ENCODE measurements around the gene STXBP1. TPM values are rescaled to one million over a fixed set of nuclear protein-coding genes. Genes with fewer than 3 reads are reported as not detected.
"Not testable (repeated sequence)": the region's sequence is repeated elsewhere in the genome, so short reads cannot be mapped to it uniquely, and the experiment has no call there.

STXBP1 gene
- total RNA-seq, 1 donor = 19.9 TPM

GRCh38 chr9:127611603-127611898 is 526 bp upstream of the STXBP1 start:
- H3K79me2 ChIP-seq (ENCODE audit: insufficient read depth, low read length) = peaks cover 23% of the 10 kb centered on the region
- H3K36me3 ChIP-seq (ENCODE audit: insufficient read depth, low read length) = no peaks in the 10 kb centered on the region
- H3K4me1 ChIP-seq (ENCODE audit: insufficient read depth, low read length) = peaks cover 22% of the 10 kb centered on the region
- DNase-seq (ENCODE audit: insufficient read length, low spot score, missing footprints) = peak; percentile 90
- no peaks in the 10 kb centered on the region for H4K20me1 ChIP-seq (ENCODE audit: insufficient read depth, low read length)
- peak overlapping the region; percentile 90 for H2AFZ ChIP-seq (ENCODE audit: low read length)
- H3K27ac ChIP-seq (ENCODE audit: low read depth, low read length) = no peak overlapping the region
- H3K27me3 ChIP-seq (ENCODE audit: insufficient read depth, low read length) = peaks cover 11% of the 10 kb centered on the region
- no peak for TF ChIP-seq CTCF (IDR thresholded peaks at IDR 0.05; ENCODE audit: extremely low read depth, low read depth, low read length)
- no peaks in the 10 kb centered on the region for H3K9me3 ChIP-seq (ENCODE audit: low read depth, low read length)
- H3K4me3 ChIP-seq (ENCODE audit: insufficient read depth, low read length) = peak overlapping the region; percentile 85
- H3K4me2 ChIP-seq (ENCODE audit: insufficient read depth, low read length) = peak overlapping the region; percentile 94

- peaks cover 28% of the 10 kb centered on the region for H3K79me2 ChIP-seq (ENCODE audit: insufficient read depth, low read length)
- no peaks in the 10 kb centered on the region for H4K20me1 ChIP-seq (ENCODE audit: insufficient read depth, low read length)
- no peaks in the 10 kb centered on the region for H3K36me3 ChIP-seq (ENCODE audit: insufficient read depth, low read length)
- peaks cover 13% of the 10 kb centered on the region for H3K4me1 ChIP-seq (ENCODE audit: insufficient read depth, low read length)
- H3K27me3 ChIP-seq (ENCODE audit: insufficient read depth, low read length) = peaks cover 11% of the 10 kb centered on the region
- TF ChIP-seq CTCF (IDR thresholded peaks at IDR 0.05; ENCODE audit: extremely low read depth, low read depth, low read length) = no peak
- no peaks in the 10 kb centered on the region for H3K9me3 ChIP-seq (ENCODE audit: low read depth, low read length)
- peak overlapping the region; percentile 47 for H3K27ac ChIP-seq (ENCODE audit: low read depth, low read length)
- DNase-seq (ENCODE audit: insufficient read length, low spot score, missing footprints) = peak; percentile 95
- peak overlapping the region; percentile 85 for H3K4me3 ChIP-seq (ENCODE audit: insufficient read depth, low read length)
- H2AFZ ChIP-seq (ENCODE audit: low read length) = peak overlapping the region; percentile 76
- H3K4me2 ChIP-seq (ENCODE audit: insufficient read depth, low read length) = peak overlapping the region; percentile 85
These were observed 984 bp downstream of the STXBP1 start for GRCh38 chr9:127612939-127613582.

GRCh38 chr9:127613583-127613954 is 1.5 kb downstream of the STXBP1 start:
- Histone ChIP-seq H3K4me1 (ENCODE audit: insufficient read depth, low read length) (peaks cover 8% of the 10 kb centered on the region), H3K4me3 (ENCODE audit: insufficient read depth, low read length) (peak overlapping the region; percentile 85), H3K36me3 (ENCODE audit: insufficient read depth, low read length) (no peaks in the 10 kb centered on the region), H4K20me1 (ENCODE audit: insufficient read depth, low read length) (no peaks in the 10 kb centered on the region), H3K4me2 (ENCODE audit: insufficient read depth, low read length) (peak overlapping the region; percentile 85), H3K79me2 (ENCODE audit: insufficient read depth, low read length) (peaks cover 30% of the 10 kb centered on the region), H3K9me3 (ENCODE audit: low read depth, low read length) (no peaks in the 10 kb centered on the region), H3K27me3 (ENCODE audit: insufficient read depth, low read length) (peaks cover 10% of the 10 kb centered on the region), H3K27ac (ENCODE audit: low read depth, low read length) (peak overlapping the region; percentile 47), H2AFZ (ENCODE audit: low read length) (peak overlapping the region; percentile 76)
- no peak for TF ChIP-seq CTCF (IDR thresholded peaks at IDR 0.05; ENCODE audit: extremely low read depth, low read depth, low read length)
- peak; percentile 39 for DNase-seq (ENCODE audit: insufficient read length, low spot score, missing footprints)

- Histone ChIP-seq H3K36me3 (ENCODE audit: insufficient read depth, low read length) (no peaks in the 10 kb centered on the region), H3K4me2 (ENCODE audit: insufficient read depth, low read length) (no peak overlapping the region), H4K20me1 (ENCODE audit: insufficient read depth, low read length) (peaks cover 3% of the 10 kb centered on the region), H3K9me3 (ENCODE audit: low read depth, low read length) (no peaks in the 10 kb centered on the region), H2AFZ (ENCODE audit: low read length) (no peak overlapping the region), H3K79me2 (ENCODE audit: insufficient read depth, low read length) (peaks cover 30% of the 10 kb centered on the region), H3K4me1 (ENCODE audit: insufficient read depth, low read length) (peaks cover 6% of the 10 kb centered on the region), H3K4me3 (ENCODE audit: insufficient read depth, low read length) (no peak overlapping the region), H3K27me3 (ENCODE audit: insufficient read depth, low read length) (no peaks in the 10 kb centered on the region), H3K27ac (ENCODE audit: low read depth, low read length) (no peak overlapping the region)
- TF ChIP-seq CTCF (IDR thresholded peaks at IDR 0.05; ENCODE audit: extremely low read depth, low read depth, low read length) = no peak
- DNase-seq (ENCODE audit: insufficient read length, low spot score, missing footprints) = no peak
These were observed 2.9 kb downstream of the STXBP1 start for GRCh38 chr9:127614961-127615360.

GRCh38 chr9:127621339-127621970 is 9.4 kb downstream of the STXBP1 start:
- not testable (repeated sequence) for H3K27me3 ChIP-seq (ENCODE audit: insufficient read depth, low read length); H3K36me3 ChIP-seq (ENCODE audit: insufficient read depth, low read length); H4K20me1 ChIP-seq (ENCODE audit: insufficient read depth, low read length); H3K9me3 ChIP-seq (ENCODE audit: low read depth, low read length); H3K4me1 ChIP-seq (ENCODE audit: insufficient read depth, low read length); H3K27ac ChIP-seq (ENCODE audit: low read depth, low read length); H3K4me2 ChIP-seq (ENCODE audit: insufficient read depth, low read length); H3K4me3 ChIP-seq (ENCODE audit: insufficient read depth, low read length); H2AFZ ChIP-seq (ENCODE audit: low read length)
- H3K79me2 ChIP-seq (ENCODE audit: insufficient read depth, low read length) = peaks cover 21% of the 10 kb centered on the region
- peak; percentile 63 for DNase-seq (ENCODE audit: insufficient read length, low spot score, missing footprints)
